Stomach (tissue), 4 donors: ENCODE data around the gene RASA3.

ENCODE experiments used
- CTCF ChIP-seq, 7 experiments: fragments of 450-650 bp in 4 of 7; fragments of 200-600 bp in 3 of 7; sonication (generic) in 3 of 7; IDR thresholded peaks; one replicate each; pipeline ENCODE4 v1.5.1; 2016 to 2019; ENCODE audit warnings: antibody characterized with exemption in 7 of 7, control low read depth in 2 of 7, mild to moderate bottlenecking in 1 of 7
- POLR2A ChIP-seq, 4 donors: fragments of 450-650 bp; IDR thresholded peaks; one replicate each; pipeline ENCODE4 v1.6.1; 2016; ENCODE audit warnings: antibody characterized with exemption in 4 of 4, control low read depth in 2 of 4, mild to moderate bottlenecking in 1 of 4, moderate library complexity in 1 of 4

- TF ChIP-seq POLR2A (IDR thresholded peaks at IDR 0.05) = no peak
- no peak for TF ChIP-seq CTCF (IDR thresholded peaks at IDR 0.05)
Measured at GRCh38 chr13:113945857-113946408, 186.5 kb downstream of the RASA3 start.
